ENCODE results near the gene ENPEP. TPM values are rescaled to one million over a fixed set of nuclear protein-coding genes. Genes with fewer than 3 reads are reported as not detected.
"Not testable (repeated sequence)": the region's sequence is repeated elsewhere in the genome, so short reads cannot be mapped to it uniquely, and the experiment has no call there.

ENPEP gene
- total and polyA plus RNA-seq, 2 donors (not counting 1 experiment from before 2014, with no cell fraction given), result not detected

- TF ChIP-seq CTCF (IDR thresholded peaks at IDR 0.05), result no peak
- TF ChIP-seq EZH2 (IDR thresholded peaks at IDR 0.05; ENCODE audit: borderline replicate concordance, insufficient read depth, low read depth, low read length, poor library complexity, severe bottlenecking), result no peak
- CTCF ChIA-PET, result no interaction called here
These were observed 77.2 kb downstream of the ENPEP start for GRCh38 chr4:110553197-110553596.

GRCh38 chr4:110567214-110567613 is 91.3 kb downstream of the ENPEP start:
- ATAC-seq (ENCODE audit: low read depth) (no peak), DNase-seq (no peak)
- Histone ChIP-seq H3K36me3 (replicated peaks in 1 of 2; ENCODE audit: control extremely low read depth in 1 of 2, control insufficient read depth in 1 of 2, extremely low read depth in 1 of 2, insufficient read depth in 2 of 2, low read length in 1 of 2) (no peaks in the 10 kb centered on the region), H3K9me3 (ENCODE audit: control extremely low read depth in 1 of 3, control insufficient read depth in 2 of 3, insufficient read depth in 1 of 3, low read length in 2 of 3) (peaks cover 0 to 10% (median 0%) of the 10 kb centered on the region in 3 donors), H3K27me3 (replicated peaks in 1 of 4; ENCODE audit: control extremely low read depth in 1 of 4, control insufficient read depth in 3 of 4, insufficient read depth in 4 of 4, low read length in 3 of 4) (no peaks in the 10 kb centered on the region), H3K79me2 (ENCODE audit: control insufficient read depth, insufficient read depth, low read length) (no peaks in the 10 kb centered on the region), H2AFZ (ENCODE audit: insufficient read depth, low read depth, low read length, poor library complexity, severe bottlenecking) (no peak overlapping the region), H3K27ac (ENCODE audit: low read length in 2 of 2) (no peak overlapping the region), H3K4me1 (ENCODE audit: control insufficient read depth in 2 of 2, insufficient read depth in 2 of 2, low read length in 2 of 2) (no peaks in the 10 kb centered on the region), H3K4me2 (replicated peaks; ENCODE audit: low read depth, low read length, poor library complexity, severe bottlenecking) (no peak overlapping the region), H4K20me1 (ENCODE audit: control insufficient read depth, insufficient read depth, low read length, poor library complexity, severe bottlenecking) (no peaks in the 10 kb centered on the region), H3K9ac (ENCODE audit: low read length) (no peak overlapping the region), H3K4me3 (ENCODE audit: control extremely low read depth in 1 of 5, extremely low read depth in 1 of 5, insufficient read depth in 1 of 5, low read depth in 2 of 5, low read length in 4 of 5) (no peak overlapping the region)
- H3K4me1 Mint-ChIP-seq, result no peaks in the 10 kb centered on the region
- H3K4me3 Mint-ChIP-seq, result no peak overlapping the region
- ChIA-PET POLR2A (no interaction called here), CTCF (no interaction called here)
- H3K27me3 Mint-ChIP-seq, result peaks cover 16% of the 10 kb centered on the region
- no peak overlapping the region for H3K27ac Mint-ChIP-seq
- TF ChIP-seq EZH2 (IDR thresholded peaks at IDR 0.05; ENCODE audit: borderline replicate concordance, insufficient read depth, low read depth, low read length, poor library complexity, severe bottlenecking), result no peak
- TF ChIP-seq CTCF (IDR thresholded peaks at IDR 0.05), result no peak
- WGBS (ENCODE audit: insufficient coverage), result 100% methylated on average over 1 of the region's 6 CpGs
- peaks cover 2% of the 10 kb centered on the region for H3K9me3 Mint-ChIP-seq (ENCODE audit: insufficient read depth)
- intact Hi-C loops (cut with micrococcal nuclease), result no loop called here

More at GRCh38 chr4:110553197-110553596, 77.2 kb downstream of the ENPEP start:
- Histone ChIP-seq H3K36me3 (replicated peaks in 1 of 2; ENCODE audit: control extremely low read depth in 1 of 2, control insufficient read depth in 1 of 2, extremely low read depth in 1 of 2, insufficient read depth in 2 of 2, low read length in 1 of 2) (no peaks in the 10 kb centered on the region), H3K4me1 (ENCODE audit: control insufficient read depth in 2 of 2, insufficient read depth in 2 of 2, low read length in 2 of 2) (no peaks in the 10 kb centered on the region), H3K9ac (ENCODE audit: low read length) (no peak overlapping the region), H3K4me3 (ENCODE audit: control extremely low read depth in 1 of 5, extremely low read depth in 1 of 5, insufficient read depth in 1 of 5, low read depth in 2 of 5, low read length in 4 of 5) (no peak overlapping the region), H3K4me2 (replicated peaks; ENCODE audit: low read depth, low read length, poor library complexity, severe bottlenecking) (no peak overlapping the region), H3K27me3 (replicated peaks in 1 of 4; ENCODE audit: control extremely low read depth in 1 of 4, control insufficient read depth in 3 of 4, insufficient read depth in 4 of 4, low read length in 3 of 4) (no peaks in the 10 kb centered on the region), H4K20me1 (ENCODE audit: control insufficient read depth, insufficient read depth, low read length, poor library complexity, severe bottlenecking) (no peaks in the 10 kb centered on the region), H2AFZ (ENCODE audit: insufficient read depth, low read depth, low read length, poor library complexity, severe bottlenecking) (no peak overlapping the region), H3K79me2 (ENCODE audit: control insufficient read depth, insufficient read depth, low read length) (no peaks in the 10 kb centered on the region), H3K9me3 (ENCODE audit: control extremely low read depth in 1 of 3, control insufficient read depth in 2 of 3, insufficient read depth in 1 of 3, low read length in 2 of 3) (no peaks in the 10 kb centered on the region), H3K27ac (ENCODE audit: low read length in 2 of 2) (no peak overlapping the region)
- no peak for DNase-seq
- ATAC-seq (ENCODE audit: low read depth), result no peak
- POLR2A ChIA-PET, result no interaction called here
- WGBS (ENCODE audit: insufficient coverage), result no CpG with 5 or more reads among the region's 2 CpGs
- Mint-ChIP-seq H3K4me1 (no peaks in the 10 kb centered on the region), H3K27me3 (peaks cover 5% of the 10 kb centered on the region), H3K27ac (no peak overlapping the region), H3K9me3 (ENCODE audit: insufficient read depth) (no peaks in the 10 kb centered on the region), H3K4me3 (no peak overlapping the region)
- intact Hi-C loops (cut with micrococcal nuclease), result no loop called here

- WGBS (ENCODE audit: insufficient coverage), result 100% methylated on average over 2 of the region's 2 CpGs
- H3K4me3 ChIP-seq (ENCODE audit: control extremely low read depth in 1 of 5, extremely low read depth in 1 of 5, insufficient read depth in 1 of 5, low read depth in 2 of 5, low read length in 4 of 5); H3K36me3 ChIP-seq (replicated peaks in 1 of 2; ENCODE audit: control extremely low read depth in 1 of 2, control insufficient read depth in 1 of 2, extremely low read depth in 1 of 2, insufficient read depth in 2 of 2, low read length in 1 of 2); ATAC-seq (ENCODE audit: low read depth); H3K27me3 ChIP-seq (replicated peaks in 1 of 4; ENCODE audit: control extremely low read depth in 1 of 4, control insufficient read depth in 3 of 4, insufficient read depth in 4 of 4, low read length in 3 of 4); CTCF ChIA-PET; H3K27ac ChIP-seq (ENCODE audit: low read length in 2 of 2); H3K4me2 ChIP-seq (replicated peaks; ENCODE audit: low read depth, low read length, poor library complexity, severe bottlenecking); H3K9ac ChIP-seq (ENCODE audit: low read length); intact Hi-C loops (cut with micrococcal nuclease); H2AFZ ChIP-seq (ENCODE audit: insufficient read depth, low read depth, low read length, poor library complexity, severe bottlenecking); H3K4me3 Mint-ChIP-seq; DNase-seq; H3K9me3 Mint-ChIP-seq (ENCODE audit: insufficient read depth); H3K27me3 Mint-ChIP-seq; H3K79me2 ChIP-seq (ENCODE audit: control insufficient read depth, insufficient read depth, low read length); H3K27ac Mint-ChIP-seq; H3K4me1 ChIP-seq (ENCODE audit: control insufficient read depth in 2 of 2, insufficient read depth in 2 of 2, low read length in 2 of 2); H3K9me3 ChIP-seq (ENCODE audit: control extremely low read depth in 1 of 3, control insufficient read depth in 2 of 3, insufficient read depth in 1 of 3, low read length in 2 of 3); H4K20me1 ChIP-seq (ENCODE audit: control insufficient read depth, insufficient read depth, low read length, poor library complexity, severe bottlenecking); POLR2A ChIA-PET; H3K4me1 Mint-ChIP-seq: not testable (repeated sequence)
These were observed 100.7 kb downstream of the ENPEP start for GRCh38 chr4:110576696-110577095.

Measured in B cell (primary cell).